Endothelial cell of umbilical vein (primary cell): ENCODE data around the gene WNT2. TPM values are rescaled to one million over a fixed set of nuclear protein-coding genes. Genes with fewer than 3 reads are reported as not detected.

Experiments
- BruUV-seq: library from RNA; stranded (reverse); fragments of 400-500 nt; replicated peaks from 2 replicates; lab custom pipeline; 2021; lab: Mats Ljungman, UMichigan
- CTCF ChIA-PET: fragments of 300-600, 350-600 bp; sonication (Branson Sonifier 250); formaldehyde crosslinking; loops from one replicate; lab custom pipeline; 2021; ENCODE audit warnings: antibody characterized with exemption, inconsistent platforms; lab: Charles Lee
- POLR2A ChIA-PET: fragments of 300-600, 350-600 bp; sonication (Branson Sonifier 250); formaldehyde crosslinking; loops from one replicate; lab custom pipeline; 2021; ENCODE audit warnings: antibody characterized with exemption, inconsistent platforms; lab: Charles Lee
- DNase-seq: peaks from one replicate; pipeline ENCODE4 v3.0.0-alpha.2; 2011; ENCODE audit warnings: low read depth, low spot score
- FAIRE-seq: peaks from 2 replicates; lab custom pipeline; 2011; peaks lifted over from hg19 to GRCh38; lab: Jason Lieb, UNC
- H2AFZ ChIP-seq: 2 replicates; pipeline ENCODE4 v1.6.0; 2012; ENCODE audit warnings: low read depth, low read length, control low read depth, inconsistent platforms
- H3K27ac ChIP-seq: 2 replicates; pipeline ENCODE4 v1.5.1; 2011; ENCODE audit warnings: low read depth, mild to moderate bottlenecking, control low read depth, low read length, moderate library complexity; ENCODE audit not compliant: insufficient read depth
- H3K27me3 ChIP-seq, 2 experiments: 2 replicates each; pipeline versions ENCODE4 v1.6.0 to v1.6.1; 2011; ENCODE audit warnings: low read length in 2 of 2, mixed read lengths in 1 of 2; ENCODE audit not compliant: control insufficient read depth in 2 of 2, insufficient read depth in 2 of 2
- H3K36me3 ChIP-seq, 2 experiments: 2 replicates in 1 of 2; 3 replicates in 1 of 2; pipeline ENCODE4 v1.5.1; 2011; ENCODE audit warnings: low read length in 2 of 2, mild to moderate bottlenecking in 1 of 2, moderate library complexity in 1 of 2; ENCODE audit not compliant: control insufficient read depth in 2 of 2, insufficient read depth in 2 of 2; ENCODE audit errors: extremely low read depth in 1 of 2
- H3K4me1 ChIP-seq: 3 replicates; pipeline ENCODE4 v1.5.1; 2011; ENCODE audit warnings: mild to moderate bottlenecking, low read length; ENCODE audit not compliant: control insufficient read depth, insufficient read depth; ENCODE audit errors: extremely low read depth
- H3K4me2 ChIP-seq: 2 replicates; pipeline ENCODE4 v1.6.1; 2011; ENCODE audit warnings: low read length, control low read depth, mixed read lengths; ENCODE audit not compliant: insufficient read depth
- H3K4me3 ChIP-seq, 3 experiments: fragments of 200-600 bp in 1 of 3; sonication (generic), shearing (Covaris generic) in 1 of 3; replicated peaks in 1 of 3; 2 replicates each; pipeline ENCODE4 v1.5.1; 2011 to 2016; ENCODE audit warnings: control low read depth in 3 of 3, low read length in 3 of 3, mild to moderate bottlenecking in 2 of 3, inconsistent platforms in 1 of 3, low read depth in 1 of 3, moderate library complexity in 1 of 3; ENCODE audit not compliant: insufficient read depth in 1 of 3
- H3K79me2 ChIP-seq: 2 replicates; pipeline ENCODE4 v1.6.0; 2012; ENCODE audit warnings: low read length, inconsistent platforms; ENCODE audit not compliant: control insufficient read depth, insufficient read depth
- H3K9ac ChIP-seq: replicated peaks from 2 replicates; pipeline ENCODE3; 2011; ENCODE audit warnings: low read length, control low read depth; ENCODE audit not compliant: insufficient read depth; ENCODE audit errors: extremely low read depth
- H3K9me1 ChIP-seq: replicated peaks from 3 replicates; pipeline ENCODE4 v1.6.0; 2011; ENCODE audit warnings: mild to moderate bottlenecking, low read length; ENCODE audit not compliant: control insufficient read depth, insufficient read depth; ENCODE audit errors: extremely low read depth
- H3K9me3 ChIP-seq: replicated peaks from 2 replicates; pipeline ENCODE4 v1.5.1; 2012; ENCODE audit warnings: low read length, inconsistent platforms; ENCODE audit not compliant: control insufficient read depth, insufficient read depth
- H4K20me1 ChIP-seq: replicated peaks from 2 replicates; pipeline ENCODE3; 2011; ENCODE audit warnings: mild to moderate bottlenecking, low read length; ENCODE audit not compliant: control insufficient read depth, insufficient read depth; ENCODE audit errors: extremely low read depth
- EZH2 ChIP-seq: IDR thresholded peaks from 2 replicates; pipeline ENCODE4 v1.6.1; 2012; ENCODE audit warnings: borderline replicate concordance, low read depth, mild to moderate bottlenecking, moderate library complexity, low read length, inconsistent platforms; ENCODE audit not compliant: severe bottlenecking
- FOS ChIP-seq: IDR thresholded peaks from 2 replicates; pipeline ENCODE4 v1.6.1; 2011; ENCODE audit warnings: mild to moderate bottlenecking, low read length, moderate library complexity, borderline replicate concordance; ENCODE audit not compliant: insufficient read depth
- GATA2 ChIP-seq: IDR thresholded peaks from 2 replicates; pipeline ENCODE4 v1.7.0; 2011; ENCODE audit warnings: low read depth, mild to moderate bottlenecking, moderate library complexity, mixed read lengths, low read length; ENCODE audit not compliant: insufficient read length, insufficient read depth
- JUN ChIP-seq: IDR thresholded peaks from 2 replicates; pipeline ENCODE4 v1.6.1; 2011; ENCODE audit warnings: borderline replicate concordance, low read depth; ENCODE audit not compliant: insufficient read length, insufficient read depth
- MYC ChIP-seq: IDR thresholded peaks from one replicate; pipeline ENCODE4 v1.6.1; 2011; ENCODE audit warnings: mild to moderate bottlenecking, low read depth, low read length
- POLR2A ChIP-seq: IDR thresholded peaks from 2 replicates; pipeline ENCODE4 v1.6.1; 2012; ENCODE audit warnings: low read depth, mild to moderate bottlenecking, control low read depth, low read length
- POLR2AphosphoS5 ChIP-seq: IDR thresholded peaks from 2 replicates; pipeline ENCODE4 v1.6.1; 2012; ENCODE audit warnings: low read depth, mild to moderate bottlenecking, control low read depth, low read length, moderate library complexity; ENCODE audit not compliant: insufficient read depth
- dilution Hi-C: fragments of 300-500 bp; cut with MboI; formaldehyde crosslinking; loops from one replicate; pipeline ENCODE4 v1.15.0; 2019; ENCODE audit warnings: low sequenced_read_pairs; ENCODE audit not compliant: extremely low pct_ligation_motif_present
- intact Hi-C: fragments of 100-400 bp; cut with micrococcal nuclease; formaldehyde crosslinking; loops from one replicate; pipeline ENCODE4 v1.10.0; 2022
- polyA plus RNA-seq, 4 experiments: library from polyadenylated mRNA; depleted of rRNA in 3 of 4; stranded (reverse) in 3 of 4; unstranded in 1 of 4; fragments of >200 nt; gene quantifications; 2 replicates each; pipeline versions ENCODE4 v1.2.1 to v1.2.3, GENCODE V29; 2011 to 2012; ENCODE audit warnings: missing spikeins in 1 of 4
- total RNA-seq: library from RNA; stranded (reverse); gene quantifications from 2 replicates; pipeline ENCODE4 v1.2.3, GENCODE V29; 2021
- TF ChIP-seq, protein P1 (sequence below): IDR thresholded peaks from 2 replicates; pipeline ENCODE4 v1.6.1; 2011; ENCODE audit not compliant: insufficient read depth, insufficient read length
- TF ChIP-seq, protein P2 (sequence below), 2 donors: IDR thresholded peaks; 1 replicate in 1 of 2; 2 replicates in 1 of 2; pipeline ENCODE4 v1.5.1; 2011; ENCODE audit warnings: low read length in 2 of 2, mild to moderate bottlenecking in 2 of 2, moderate library complexity in 2 of 2, control low read depth in 1 of 2, inconsistent platforms in 1 of 2, low read depth in 1 of 2; ENCODE audit not compliant: insufficient read depth in 1 of 2; ENCODE audit errors: extremely low read depth in 1 of 2

The WNT2 gene
- total and polyA plus RNA-seq, 2 donors (not counting 3 experiments of a cell fraction or from before 2014, with no cell fraction given) = not detected

DNA sequence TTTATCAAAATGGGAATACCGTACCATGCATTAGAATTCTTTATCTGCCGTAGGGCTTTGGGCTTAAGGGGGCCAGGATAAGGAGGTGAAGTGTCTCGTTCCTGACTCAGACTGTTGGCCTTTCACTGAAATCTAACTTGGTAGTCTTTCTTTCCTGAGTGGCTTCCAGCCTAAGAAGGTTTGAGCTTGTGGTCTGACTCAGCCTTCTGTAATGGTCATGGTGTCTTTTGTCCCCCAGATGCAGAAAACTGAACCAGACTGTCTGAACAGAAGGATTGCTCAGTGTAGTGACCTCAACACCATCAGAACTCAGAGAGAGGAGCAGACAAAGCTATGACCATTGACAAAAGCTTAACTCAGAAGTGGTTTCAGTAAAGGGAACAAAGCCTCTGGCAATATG, 39.5 kb downstream of the WNT2 start:
- Histone ChIP-seq H4K20me1 (no peaks in the 10 kb centered on the region), H3K27ac (no peak overlapping the region), H3K9ac (no peak overlapping the region), H3K27me3 (no peaks in the 10 kb centered on the region), H3K9me3 (no peaks in the 10 kb centered on the region), H3K4me2 (no peak overlapping the region), H3K36me3 (no peaks in the 10 kb centered on the region), H3K79me2 (no peaks in the 10 kb centered on the region), H2AFZ (no peak overlapping the region), H3K4me3 (no peak overlapping the region), H3K9me1 (no peaks in the 10 kb centered on the region), H3K4me1 (no peaks in the 10 kb centered on the region)
- DNase-seq = no peak
- ChIA-PET POLR2A (no interaction called here), CTCF (interaction anchor here (1.5 kb wide), 1 partner anchor 34 kb away, joined by 3 read pairs; no protein-coding TSS in a partner anchor)
- FAIRE-seq = no peak
- dilution Hi-C loops (no loop called here), intact Hi-C loops (no loop called here)
- BruUV-seq = no TSS peak
- no peak for TF ChIP-seq MYC
- TF ChIP-seq FOS = peak; percentile 30

DNA sequence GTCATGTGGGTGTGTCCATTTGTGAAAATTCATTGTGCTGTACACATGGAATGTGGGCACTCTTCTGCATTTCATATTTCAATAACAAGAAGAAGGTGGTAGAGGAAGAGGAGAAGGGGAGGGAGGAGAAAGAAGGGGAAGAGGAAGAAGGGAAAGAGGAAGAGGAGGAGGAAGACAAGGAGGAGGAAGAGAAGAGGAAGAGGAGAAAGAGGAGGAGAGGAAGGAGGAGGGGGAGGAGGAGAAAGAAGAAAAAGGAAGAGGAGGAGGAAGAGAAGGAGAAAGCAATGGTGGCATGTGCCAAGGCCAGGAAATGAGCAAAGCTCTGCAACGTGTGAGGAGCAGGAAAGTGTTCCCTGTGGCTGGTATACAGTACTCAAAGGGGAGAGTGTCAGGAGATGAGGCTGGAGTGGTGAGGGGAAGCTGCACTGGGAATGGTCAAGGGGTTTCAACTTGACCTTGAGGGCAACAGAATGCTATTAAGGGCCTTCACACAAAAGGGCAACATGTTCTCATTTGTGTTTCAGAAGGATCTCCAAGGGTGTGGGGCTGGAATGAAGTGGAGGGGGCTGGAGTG, 40.5 kb downstream of the WNT2 start:
- ChIA-PET CTCF (interaction anchor here (1.5 kb wide), 1 partner anchor 35 kb away, joined by 3 read pairs; no protein-coding TSS in a partner anchor), POLR2A (no interaction called here)
- dilution Hi-C loops (no loop called here), intact Hi-C loops (no loop called here)
- H3K27me3 ChIP-seq = no peaks in the 10 kb centered on the region
- no peak for TF ChIP-seq POLR2AphosphoS5
- TF ChIP-seq FOS = no peak
- TF ChIP-seq, protein P1, sequence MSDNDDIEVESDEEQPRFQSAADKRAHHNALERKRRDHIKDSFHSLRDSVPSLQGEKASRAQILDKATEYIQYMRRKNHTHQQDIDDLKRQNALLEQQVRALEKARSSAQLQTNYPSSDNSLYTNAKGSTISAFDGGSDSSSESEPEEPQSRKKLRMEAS = no peak
- TF ChIP-seq, protein P2, sequence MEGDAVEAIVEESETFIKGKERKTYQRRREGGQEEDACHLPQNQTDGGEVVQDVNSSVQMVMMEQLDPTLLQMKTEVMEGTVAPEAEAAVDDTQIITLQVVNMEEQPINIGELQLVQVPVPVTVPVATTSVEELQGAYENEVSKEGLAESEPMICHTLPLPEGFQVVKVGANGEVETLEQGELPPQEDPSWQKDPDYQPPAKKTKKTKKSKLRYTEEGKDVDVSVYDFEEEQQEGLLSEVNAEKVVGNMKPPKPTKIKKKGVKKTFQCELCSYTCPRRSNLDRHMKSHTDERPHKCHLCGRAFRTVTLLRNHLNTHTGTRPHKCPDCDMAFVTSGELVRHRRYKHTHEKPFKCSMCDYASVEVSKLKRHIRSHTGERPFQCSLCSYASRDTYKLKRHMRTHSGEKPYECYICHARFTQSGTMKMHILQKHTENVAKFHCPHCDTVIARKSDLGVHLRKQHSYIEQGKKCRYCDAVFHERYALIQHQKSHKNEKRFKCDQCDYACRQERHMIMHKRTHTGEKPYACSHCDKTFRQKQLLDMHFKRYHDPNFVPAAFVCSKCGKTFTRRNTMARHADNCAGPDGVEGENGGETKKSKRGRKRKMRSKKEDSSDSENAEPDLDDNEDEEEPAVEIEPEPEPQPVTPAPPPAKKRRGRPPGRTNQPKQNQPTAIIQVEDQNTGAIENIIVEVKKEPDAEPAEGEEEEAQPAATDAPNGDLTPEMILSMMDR (IDR thresholded peaks at IDR 0.05; ENCODE audit: extremely low read depth in 1 of 2, insufficient read depth in 1 of 2, low read depth in 1 of 2, low read length in 2 of 2) = no peak
- TF ChIP-seq MYC = no peak
- no peak for TF ChIP-seq GATA2
- no peak for TF ChIP-seq EZH2
- TF ChIP-seq POLR2A = no peak
- TF ChIP-seq JUN = no peak
- BruUV-seq = no TSS peak
- no peaks in the 10 kb centered on the region for H3K9me3 ChIP-seq
- H2AFZ ChIP-seq = no peak overlapping the region
- no peak overlapping the region for H3K27ac ChIP-seq
- H4K20me1 ChIP-seq = no peaks in the 10 kb centered on the region
- FAIRE-seq = no peak
- no peaks in the 10 kb centered on the region for H3K4me1 ChIP-seq
- H3K9me1 ChIP-seq = no peaks in the 10 kb centered on the region
- DNase-seq = no peak
- no peak overlapping the region for H3K4me3 ChIP-seq
- no peaks in the 10 kb centered on the region for H3K79me2 ChIP-seq
- H3K4me2 ChIP-seq = no peak overlapping the region
- no peaks in the 10 kb centered on the region for H3K36me3 ChIP-seq
- H3K9ac ChIP-seq = no peak overlapping the region
